Measurements from ENCODE around the gene MAN1C1.

MAN1C1 gene

GRCh38 chr1:25813734-25814471, 197.3 kb downstream of the MAN1C1 start:
- Histone ChIP-seq H3K4me3 (ENCODE audit: low read depth, low read length) (no peak overlapping the region), H3K27ac (no peak overlapping the region), H3K4me2 (ENCODE audit: low read length) (no peak overlapping the region), H2AFZ (no peak overlapping the region), H3K36me3 (ENCODE audit: control insufficient read depth, insufficient read depth, low read length) (no peaks in the 10 kb centered on the region), H3K27me3 (ENCODE audit: control insufficient read depth, insufficient read depth, low read length) (no peaks in the 10 kb centered on the region), H3K9me3 (ENCODE audit: control insufficient read depth, low read length) (no peaks in the 10 kb centered on the region), H3K79me2 (no peaks in the 10 kb centered on the region), H3K9ac (no peak overlapping the region), H3K4me1 (no peaks in the 10 kb centered on the region)
- TF ChIP-seq CTCF (IDR thresholded peaks at IDR 0.05): no peak

GRCh38 chr1:25814549-25815087, 198.0 kb downstream of the MAN1C1 start:
- Histone ChIP-seq H3K4me1 (no peaks in the 10 kb centered on the region), H3K9ac (no peak overlapping the region), H3K4me2 (ENCODE audit: low read length) (no peak overlapping the region), H3K27ac (no peak overlapping the region), H3K4me3 (ENCODE audit: low read depth, low read length) (no peak overlapping the region), H2AFZ (no peak overlapping the region), H3K79me2 (no peaks in the 10 kb centered on the region), H3K9me3 (ENCODE audit: control insufficient read depth, low read length) (no peaks in the 10 kb centered on the region), H3K36me3 (ENCODE audit: control insufficient read depth, insufficient read depth, low read length) (no peaks in the 10 kb centered on the region), H3K27me3 (ENCODE audit: control insufficient read depth, insufficient read depth, low read length) (no peaks in the 10 kb centered on the region)
- no peak for TF ChIP-seq CTCF (IDR thresholded peaks at IDR 0.05)

- no peak for TF ChIP-seq CTCF (IDR thresholded peaks at IDR 0.05)
- no peak overlapping the region for H3K4me2 ChIP-seq (ENCODE audit: low read length)
- H3K9me3 ChIP-seq (ENCODE audit: control insufficient read depth, low read length): no peaks in the 10 kb centered on the region
- H3K36me3 ChIP-seq (ENCODE audit: control insufficient read depth, insufficient read depth, low read length): no peaks in the 10 kb centered on the region
- H3K9ac ChIP-seq: no peak overlapping the region
- H3K4me1 ChIP-seq: no peaks in the 10 kb centered on the region
- no peaks in the 10 kb centered on the region for H3K79me2 ChIP-seq
- no peak overlapping the region for H3K27ac ChIP-seq
- H2AFZ ChIP-seq: no peak overlapping the region
- H3K4me3 ChIP-seq (ENCODE audit: low read depth, low read length): no peak overlapping the region
- no peaks in the 10 kb centered on the region for H3K27me3 ChIP-seq (ENCODE audit: control insufficient read depth, insufficient read depth, low read length)
Observed at GRCh38 chr1:25815208-25816111, 198.9 kb downstream of the MAN1C1 start.

- Histone ChIP-seq H3K4me3 (ENCODE audit: low read depth, low read length) (no peak overlapping the region), H3K9ac (no peak overlapping the region), H3K9me3 (ENCODE audit: control insufficient read depth, low read length) (no peaks in the 10 kb centered on the region), H3K4me2 (ENCODE audit: low read length) (no peak overlapping the region), H3K27ac (no peak overlapping the region), H2AFZ (no peak overlapping the region), H3K4me1 (peaks cover 3% of the 10 kb centered on the region), H3K79me2 (peaks cover 2% of the 10 kb centered on the region), H3K36me3 (ENCODE audit: control insufficient read depth, insufficient read depth, low read length) (no peaks in the 10 kb centered on the region), H3K27me3 (ENCODE audit: control insufficient read depth, insufficient read depth, low read length) (no peaks in the 10 kb centered on the region)
- TF ChIP-seq CTCF (IDR thresholded peaks at IDR 0.05): no peak
Observed at GRCh38 chr1:25816112-25816718, 199.6 kb downstream of the MAN1C1 start.

Measured in parathyroid adenoma (tissue), 2 donors.